Nephron (organoid): Measurements from ENCODE around the gene PTPRN2.

Experiments
- H3K27ac Mint-ChIP-seq, 3 experiments: 2 replicates each; pipeline ENCODE4 v1.8.0; 2020; ENCODE audit warnings: mixed read lengths in 3 of 3, mild to moderate bottlenecking in 2 of 3, moderate library complexity in 1 of 3
- H3K27me3 Mint-ChIP-seq: 2 replicates; pipeline ENCODE4 v1.8.0; 2021; ENCODE audit warnings: low read depth, mild to moderate bottlenecking, moderate library complexity, mixed read lengths
- H3K36me3 Mint-ChIP-seq: 2 replicates; pipeline ENCODE4 v1.8.0; 2020; ENCODE audit warnings: low read depth, mixed read lengths
- H3K4me1 Mint-ChIP-seq: 2 replicates; pipeline ENCODE4 v1.8.0; 2020; ENCODE audit warnings: mixed read lengths
- H3K4me3 Mint-ChIP-seq, 3 experiments: 2 replicates each; pipeline ENCODE4 v1.8.0; 2020; ENCODE audit warnings: mild to moderate bottlenecking in 3 of 3, mixed read lengths in 3 of 3, moderate library complexity in 2 of 3
- H3K9me3 Mint-ChIP-seq: 2 replicates; pipeline ENCODE4 v1.8.0; 2020; ENCODE audit warnings: mixed read lengths
- TF ChIP-seq, protein P1 (sequence below), 3 experiments: fragments of 200-600 bp; sonication (generic); IDR thresholded peaks; one replicate each; pipeline ENCODE4 v1.5.0; 2021; ENCODE audit warnings: antibody characterized with exemption in 3 of 3; ENCODE audit not compliant: unreplicated experiment in 3 of 3

The PTPRN2 gene

GRCh38 chr7:158272091-158272490, 315.5 kb downstream of the PTPRN2 start:
- H3K27me3 Mint-ChIP-seq: peaks cover 20% of the 10 kb centered on the region
- H3K9me3 Mint-ChIP-seq: peaks cover 5% of the 10 kb centered on the region
- TF ChIP-seq, protein P1, sequence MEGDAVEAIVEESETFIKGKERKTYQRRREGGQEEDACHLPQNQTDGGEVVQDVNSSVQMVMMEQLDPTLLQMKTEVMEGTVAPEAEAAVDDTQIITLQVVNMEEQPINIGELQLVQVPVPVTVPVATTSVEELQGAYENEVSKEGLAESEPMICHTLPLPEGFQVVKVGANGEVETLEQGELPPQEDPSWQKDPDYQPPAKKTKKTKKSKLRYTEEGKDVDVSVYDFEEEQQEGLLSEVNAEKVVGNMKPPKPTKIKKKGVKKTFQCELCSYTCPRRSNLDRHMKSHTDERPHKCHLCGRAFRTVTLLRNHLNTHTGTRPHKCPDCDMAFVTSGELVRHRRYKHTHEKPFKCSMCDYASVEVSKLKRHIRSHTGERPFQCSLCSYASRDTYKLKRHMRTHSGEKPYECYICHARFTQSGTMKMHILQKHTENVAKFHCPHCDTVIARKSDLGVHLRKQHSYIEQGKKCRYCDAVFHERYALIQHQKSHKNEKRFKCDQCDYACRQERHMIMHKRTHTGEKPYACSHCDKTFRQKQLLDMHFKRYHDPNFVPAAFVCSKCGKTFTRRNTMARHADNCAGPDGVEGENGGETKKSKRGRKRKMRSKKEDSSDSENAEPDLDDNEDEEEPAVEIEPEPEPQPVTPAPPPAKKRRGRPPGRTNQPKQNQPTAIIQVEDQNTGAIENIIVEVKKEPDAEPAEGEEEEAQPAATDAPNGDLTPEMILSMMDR (IDR thresholded peaks at IDR 0.05; ENCODE audit: unreplicated experiment in 3 of 3): no peak
- H3K27ac Mint-ChIP-seq: no peak overlapping the region
- H3K4me3 Mint-ChIP-seq: no peak overlapping the region
- H3K4me1 Mint-ChIP-seq: no peaks in the 10 kb centered on the region
- no peaks in the 10 kb centered on the region for H3K36me3 Mint-ChIP-seq

- TF ChIP-seq, protein P1 (IDR thresholded peaks at IDR 0.05; ENCODE audit: unreplicated experiment in 3 of 3): no peak
- Mint-ChIP-seq H3K27ac (no peak overlapping the region), H3K4me1 (no peaks in the 10 kb centered on the region), H3K27me3 (peaks cover 20% of the 10 kb centered on the region), H3K4me3 (no peak overlapping the region), H3K36me3 (no peaks in the 10 kb centered on the region), H3K9me3 (peaks cover 5% of the 10 kb centered on the region)
Observed at GRCh38 chr7:158271646-158272045, 316.0 kb downstream of the PTPRN2 start.

GRCh38 chr7:158270856-158271413, 316.7 kb downstream of the PTPRN2 start:
- Mint-ChIP-seq H3K4me1 (no peaks in the 10 kb centered on the region), H3K9me3 (peaks cover 5% of the 10 kb centered on the region), H3K36me3 (no peaks in the 10 kb centered on the region), H3K27ac (no peak overlapping the region), H3K4me3 (no peak overlapping the region), H3K27me3 (peaks cover 20% of the 10 kb centered on the region)
- TF ChIP-seq, protein P1 (IDR thresholded peaks at IDR 0.05; ENCODE audit: unreplicated experiment in 3 of 3): no peak

- Mint-ChIP-seq H3K27me3 (peaks cover 20% of the 10 kb centered on the region), H3K4me1 (no peaks in the 10 kb centered on the region), H3K36me3 (no peaks in the 10 kb centered on the region), H3K27ac (no peak overlapping the region), H3K9me3 (peaks cover 5% of the 10 kb centered on the region), H3K4me3 (no peak overlapping the region)
- TF ChIP-seq, protein P1 (IDR thresholded peaks at IDR 0.05; ENCODE audit: unreplicated experiment in 3 of 3): no peak
Observed at GRCh38 chr7:158270106-158270775, 317.4 kb downstream of the PTPRN2 start.

DNA sequence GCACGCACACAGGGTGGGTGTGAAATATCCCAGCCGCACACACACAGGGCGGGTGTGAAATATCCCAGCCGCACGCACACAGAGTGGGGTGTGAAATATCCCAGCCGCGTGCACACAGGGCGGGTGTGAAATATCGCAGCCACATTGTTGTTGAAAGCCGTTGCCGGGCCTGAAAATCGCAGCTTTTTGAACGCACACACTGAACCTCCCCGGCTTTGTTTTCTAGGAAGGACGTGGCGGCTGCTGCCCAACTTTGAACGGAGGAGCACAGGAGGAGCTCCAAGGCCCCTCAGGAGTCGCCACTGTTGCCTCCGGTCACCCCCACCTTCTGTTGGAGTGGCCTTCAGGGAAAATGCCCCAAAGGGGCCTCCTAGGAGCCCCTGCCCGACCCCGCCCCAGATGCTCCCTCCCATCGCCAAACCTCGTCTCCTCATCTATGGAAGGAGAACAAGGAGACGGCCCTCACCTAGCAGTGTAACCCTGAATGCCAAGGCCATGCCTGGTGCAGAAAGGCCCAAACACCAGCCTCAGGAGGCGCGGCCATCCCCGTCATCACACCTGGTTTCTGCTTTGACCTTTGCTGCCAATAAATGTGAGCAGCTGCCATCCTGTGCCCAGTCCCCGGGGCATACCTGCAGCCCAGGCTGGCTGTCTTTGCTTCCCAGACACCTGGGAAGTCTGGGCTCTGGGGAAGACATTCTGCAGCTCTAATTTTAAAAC, 318.6 kb downstream of the PTPRN2 start:
- Mint-ChIP-seq H3K36me3 (no peaks in the 10 kb centered on the region), H3K27me3 (peaks cover 20% of the 10 kb centered on the region), H3K9me3 (peaks cover 5% of the 10 kb centered on the region), H3K27ac (no peak overlapping the region), H3K4me3 (no peak overlapping the region), H3K4me1 (no peaks in the 10 kb centered on the region)
- TF ChIP-seq, protein P1 (IDR thresholded peaks at IDR 0.05; ENCODE audit: unreplicated experiment in 3 of 3): no peak
